ENCODE measurements around the gene COX4I1.

The COX4I1 gene

DNA sequence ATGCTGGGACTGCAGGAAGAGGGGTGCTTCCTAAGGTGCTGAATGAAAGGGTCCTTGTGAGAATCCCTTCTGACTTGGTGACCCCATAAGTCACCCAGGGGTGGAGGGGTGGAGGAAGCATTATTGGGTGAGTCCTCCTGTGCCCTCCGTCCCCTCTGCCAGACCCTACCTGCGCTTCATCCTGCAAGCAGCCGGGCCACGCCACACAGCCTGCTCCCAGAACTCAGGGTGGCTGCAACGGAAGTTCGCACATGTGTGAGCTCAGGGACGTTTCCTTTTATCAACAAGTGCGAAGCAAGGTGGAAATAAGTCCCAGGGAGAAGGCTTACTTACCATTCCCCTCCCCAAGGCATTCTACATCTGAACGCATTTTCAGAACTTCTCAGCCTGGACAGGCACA is 40.9 kb downstream of the COX4I1 start:
- DNase-seq (ENCODE audit: low spot score) (no peak), ATAC-seq (ENCODE audit: low read depth) (no peak)
- Histone ChIP-seq H3K27ac (ENCODE audit: poor library complexity, severe bottlenecking) (no peak overlapping the region), H3K27me3 (ENCODE audit: insufficient read depth, poor library complexity, severe bottlenecking) (peaks cover 44% of the 10 kb centered on the region), H3K9me3 (ENCODE audit: severe bottlenecking) (no peaks in the 10 kb centered on the region), H3K36me3 (ENCODE audit: low read depth) (no peaks in the 10 kb centered on the region), H3K4me3 (ENCODE audit: severe bottlenecking) (no peak overlapping the region), H3K4me1 (ENCODE audit: insufficient read depth, poor library complexity, severe bottlenecking) (no peaks in the 10 kb centered on the region)
- TF ChIP-seq CTCF (IDR thresholded peaks at IDR 0.05; ENCODE audit: poor library complexity, severe bottlenecking): no peak

DNA sequence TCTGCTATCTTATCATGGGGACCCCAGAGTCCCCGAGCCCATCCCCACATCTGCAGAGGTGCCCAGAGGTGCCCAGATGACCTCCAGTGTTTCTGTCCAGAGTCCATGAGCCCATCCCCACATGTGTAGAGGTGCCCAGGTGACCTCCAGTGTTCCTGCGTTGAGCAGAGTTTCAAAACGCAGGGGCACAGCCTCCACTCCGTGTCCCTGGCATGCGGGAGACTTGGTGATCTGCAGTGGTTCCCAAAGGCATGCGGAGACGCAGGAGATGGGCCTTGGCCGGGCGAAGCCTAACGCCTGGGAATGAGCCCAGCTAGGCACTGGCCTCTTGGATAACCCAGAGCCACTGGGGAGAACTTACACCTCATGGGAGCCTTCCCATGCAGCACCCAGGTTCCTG is 41.3 kb downstream of the COX4I1 start:
- ATAC-seq (ENCODE audit: low read depth): no peak
- H3K27me3 ChIP-seq (ENCODE audit: insufficient read depth, poor library complexity, severe bottlenecking): peaks cover 42% of the 10 kb centered on the region

GRCh38 chr16:85842435-85842834 is 42.9 kb downstream of the COX4I1 start:
- no peak for ATAC-seq (ENCODE audit: low read depth)
- H3K4me1 ChIP-seq (ENCODE audit: insufficient read depth, poor library complexity, severe bottlenecking): no peaks in the 10 kb centered on the region
- no peaks in the 10 kb centered on the region for H3K9me3 ChIP-seq (ENCODE audit: severe bottlenecking)
- no peak overlapping the region for H3K27ac ChIP-seq (ENCODE audit: poor library complexity, severe bottlenecking)
- peaks cover 36% of the 10 kb centered on the region for H3K27me3 ChIP-seq (ENCODE audit: insufficient read depth, poor library complexity, severe bottlenecking)
- H3K36me3 ChIP-seq (ENCODE audit: low read depth): no peaks in the 10 kb centered on the region
- TF ChIP-seq CTCF (IDR thresholded peaks at IDR 0.05; ENCODE audit: poor library complexity, severe bottlenecking): no peak
- DNase-seq (ENCODE audit: low spot score): no peak
- no peak overlapping the region for H3K4me3 ChIP-seq (ENCODE audit: severe bottlenecking)

More for the DNA sequence above, 41.3 kb downstream of the COX4I1 start:
- H3K36me3 ChIP-seq (ENCODE audit: low read depth): no peaks in the 10 kb centered on the region
- TF ChIP-seq CTCF (IDR thresholded peaks at IDR 0.05; ENCODE audit: poor library complexity, severe bottlenecking): no peak
- H3K27ac ChIP-seq (ENCODE audit: poor library complexity, severe bottlenecking): no peak overlapping the region
- H3K4me3 ChIP-seq (ENCODE audit: severe bottlenecking): no peak overlapping the region
- H3K9me3 ChIP-seq (ENCODE audit: severe bottlenecking): no peaks in the 10 kb centered on the region
- no peak for DNase-seq (ENCODE audit: low spot score)
- no peaks in the 10 kb centered on the region for H3K4me1 ChIP-seq (ENCODE audit: insufficient read depth, poor library complexity, severe bottlenecking)

DNA sequence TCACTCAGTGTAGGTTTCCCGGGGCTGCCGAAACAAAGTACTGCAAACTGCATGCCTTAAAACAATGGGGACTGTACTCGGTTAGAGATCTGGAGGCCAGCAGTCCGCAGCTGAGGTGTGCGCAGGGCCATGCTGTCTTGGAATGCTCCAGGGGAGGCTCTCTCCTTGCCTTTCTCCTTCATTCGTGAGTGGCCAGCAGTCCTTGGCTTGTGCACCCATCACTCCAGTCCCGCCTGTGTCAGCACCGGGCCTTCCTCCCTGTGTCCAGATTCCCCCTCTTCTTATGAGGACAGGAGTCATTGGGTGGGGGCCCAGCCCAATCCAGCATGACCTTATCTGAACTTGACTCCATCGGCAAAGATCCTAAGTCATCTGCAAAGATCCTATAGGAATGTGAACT is 43.4 kb downstream of the COX4I1 start:
- H3K4me1 ChIP-seq (ENCODE audit: insufficient read depth, poor library complexity, severe bottlenecking): no peaks in the 10 kb centered on the region
- no peak overlapping the region for H3K4me3 ChIP-seq (ENCODE audit: severe bottlenecking)
- no peaks in the 10 kb centered on the region for H3K36me3 ChIP-seq (ENCODE audit: low read depth)
- no peak for ATAC-seq (ENCODE audit: low read depth)
- no peak overlapping the region for H3K27ac ChIP-seq (ENCODE audit: poor library complexity, severe bottlenecking)
- DNase-seq (ENCODE audit: low spot score): no peak
- no peaks in the 10 kb centered on the region for H3K9me3 ChIP-seq (ENCODE audit: severe bottlenecking)
- TF ChIP-seq CTCF (IDR thresholded peaks at IDR 0.05; ENCODE audit: poor library complexity, severe bottlenecking): no peak
- H3K27me3 ChIP-seq (ENCODE audit: insufficient read depth, poor library complexity, severe bottlenecking): peaks cover 36% of the 10 kb centered on the region

DNA sequence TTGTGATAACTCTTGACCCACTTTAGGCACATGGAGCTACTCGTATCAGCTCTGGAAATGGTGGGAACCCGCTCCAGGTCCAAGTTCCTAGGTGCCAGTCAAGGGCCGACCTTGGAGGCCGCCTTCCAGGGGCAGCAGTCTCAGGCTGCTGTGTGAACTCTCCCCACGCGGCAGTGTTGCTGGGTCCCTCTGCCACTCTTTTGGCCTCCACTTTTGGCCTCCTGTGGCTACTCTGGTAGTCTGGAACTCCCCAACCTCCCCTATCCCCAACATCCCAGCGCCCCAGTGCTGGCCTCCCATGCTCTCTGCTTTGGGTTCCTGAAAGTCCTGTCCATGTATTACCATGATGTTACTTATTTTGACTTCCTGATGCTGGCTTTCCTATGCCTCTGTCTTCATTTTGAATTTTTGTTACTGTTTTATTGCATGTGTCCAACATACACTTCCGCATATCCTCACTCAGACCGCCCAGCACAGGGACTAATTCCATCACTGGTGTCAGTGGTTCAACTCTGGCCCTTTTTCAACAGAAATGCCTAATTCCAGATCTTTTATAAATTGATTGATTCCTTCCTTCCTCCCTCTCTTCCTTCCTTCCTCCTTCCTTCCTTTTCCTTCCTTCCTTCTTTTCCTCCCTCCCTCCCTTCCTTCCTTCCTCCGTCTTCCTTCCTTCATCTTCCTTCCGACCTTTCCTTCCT is 44.1 kb downstream of the COX4I1 start:
- no peak overlapping the region for H3K27ac ChIP-seq (ENCODE audit: poor library complexity, severe bottlenecking)
- H3K4me1 ChIP-seq (ENCODE audit: insufficient read depth, poor library complexity, severe bottlenecking): no peaks in the 10 kb centered on the region
- no peak overlapping the region for H3K4me3 ChIP-seq (ENCODE audit: severe bottlenecking)
- no peaks in the 10 kb centered on the region for H3K36me3 ChIP-seq (ENCODE audit: low read depth)
- no peak for TF ChIP-seq CTCF (IDR thresholded peaks at IDR 0.05; ENCODE audit: poor library complexity, severe bottlenecking)
- H3K9me3 ChIP-seq (ENCODE audit: severe bottlenecking): no peaks in the 10 kb centered on the region
- DNase-seq (ENCODE audit: low spot score): no peak
- no peak for ATAC-seq (ENCODE audit: low read depth)
- peaks cover 41% of the 10 kb centered on the region for H3K27me3 ChIP-seq (ENCODE audit: insufficient read depth, poor library complexity, severe bottlenecking)

Measured in RWPE2 (cell line).